ENCODE results near the gene ZNF281. TPM values are rescaled to one million over a fixed set of nuclear protein-coding genes. Genes with fewer than 3 reads are reported as not detected.

The ZNF281 gene
- total and polyA plus RNA-seq, 10 donors = 4.4 to 34.8 (median 21.0) TPM

DNA sequence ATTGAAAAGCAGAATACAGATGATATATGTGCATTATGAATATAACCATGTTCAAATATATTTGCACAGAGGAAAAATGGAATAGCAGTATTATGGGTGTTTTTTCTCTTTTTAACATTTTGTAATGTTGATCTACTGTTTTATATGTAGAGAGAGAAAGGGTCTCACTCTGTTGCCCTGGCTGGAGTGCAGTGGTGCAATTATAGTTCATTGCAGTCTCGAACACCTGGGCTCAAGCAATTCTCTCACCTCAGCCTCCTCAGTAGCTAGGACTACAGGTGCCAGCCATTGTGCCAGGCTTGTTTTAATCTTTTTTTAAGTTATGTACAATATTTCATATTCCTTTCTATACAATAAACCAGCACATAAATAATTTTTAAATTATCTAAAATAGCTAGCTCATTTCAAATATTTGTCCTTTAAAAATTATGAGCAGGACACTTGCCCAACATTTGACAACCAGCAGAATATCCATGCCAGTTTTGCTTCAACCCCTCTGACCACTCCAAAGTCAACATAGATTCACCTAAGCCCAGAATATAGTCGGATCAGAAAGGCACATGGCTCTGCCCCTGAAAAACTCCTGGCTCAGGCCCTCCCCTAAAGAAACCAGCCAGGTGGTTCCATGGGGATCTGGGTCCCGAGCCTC lies 29.8 kb downstream of the ZNF281 start:
- H3K9me3 ChIP-seq = no peaks in the 10 kb centered on the region
- H3K4me3 ChIP-seq = no peak overlapping the region
- H3K27me3 ChIP-seq (replicated peaks in 1 of 7) = no peaks in the 10 kb centered on the region
- peaks cover 0 to 4% (median 0%) of the 10 kb centered on the region in 6 donors for H3K4me1 ChIP-seq
- no peak for DNase-seq
- intact Hi-C loops (cut with DNase I; ENCODE audit: low total_unique reads) = no loop called here
- 76 to 95% (median 88%) methylated on average over 3 of the region's 3 CpGs for WGBS, 5 donors
- no peak overlapping the region for H3K27ac ChIP-seq
- TF ChIP-seq POLR2A (IDR thresholded peaks at IDR 0.05) (no peak), CTCF (IDR thresholded peaks at IDR 0.05 in 8 of 11, conservative IDR thresholded peaks at IDR 0.05 in 3 of 11) (no peak)
- H3K36me3 ChIP-seq = no peaks in the 10 kb centered on the region

DNA sequence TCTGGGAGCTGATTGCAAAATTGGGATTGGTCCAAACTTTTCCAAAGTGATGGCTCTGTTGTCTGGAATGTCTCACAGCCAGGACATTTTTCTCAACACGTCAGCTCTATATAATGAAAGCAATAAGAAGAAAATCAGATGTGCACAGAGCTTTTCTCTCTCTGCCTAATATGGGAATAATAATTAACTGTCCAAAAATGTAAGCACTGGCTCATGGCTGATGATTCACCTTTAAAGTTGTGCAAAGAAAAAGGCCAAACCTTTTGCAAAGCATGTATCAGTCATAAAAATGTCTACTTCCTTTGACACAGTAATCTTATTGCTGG lies 30.4 kb downstream of the ZNF281 start:
- Histone ChIP-seq H3K27ac (no peak overlapping the region), H3K4me1 (peaks cover 0 to 4% (median 0%) of the 10 kb centered on the region in 6 donors), H3K36me3 (no peaks in the 10 kb centered on the region), H3K27me3 (replicated peaks in 1 of 7) (no peaks in the 10 kb centered on the region), H3K9me3 (no peaks in the 10 kb centered on the region), H3K4me3 (no peak overlapping the region)
- WGBS, 5 donors = 74 to 96% (median 83%) methylated on average over 1 of the region's 1 CpG
- TF ChIP-seq POLR2AphosphoS5 (IDR thresholded peaks at IDR 0.05) (no peak), POLR2A (IDR thresholded peaks at IDR 0.05) (no peak), CTCF (IDR thresholded peaks at IDR 0.05 in 8 of 11, conservative IDR thresholded peaks at IDR 0.05 in 3 of 11) (no peak)
- intact Hi-C loops (cut with DNase I; ENCODE audit: low total_unique reads) = no loop called here
- DNase-seq = no peak

DNA sequence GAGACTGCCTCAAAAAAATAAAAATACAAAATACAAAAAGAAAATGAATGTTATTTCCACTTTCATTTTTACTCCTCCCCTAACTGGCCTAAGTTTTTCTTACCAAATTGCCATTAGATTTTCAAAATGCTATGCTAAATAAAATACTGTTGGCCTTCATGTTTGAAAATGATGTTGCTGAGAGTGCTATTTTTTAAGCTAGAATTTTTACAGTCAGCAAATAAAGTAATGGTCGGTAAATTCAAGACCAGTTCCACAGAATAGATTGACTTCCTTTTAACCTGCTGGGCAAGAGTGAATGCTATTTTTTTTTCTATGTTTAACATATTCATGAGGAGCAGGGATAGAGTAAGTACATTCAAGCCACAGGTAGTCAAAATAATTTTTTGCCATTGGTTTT lies 31.7 kb downstream of the ZNF281 start:
- Histone ChIP-seq H3K36me3 (no peaks in the 10 kb centered on the region), H3K9me3 (no peaks in the 10 kb centered on the region), H3K4me1 (peaks cover 0 to 4% (median 0%) of the 10 kb centered on the region in 6 donors), H3K27ac (no peak overlapping the region), H3K27me3 (replicated peaks in 1 of 7) (no peaks in the 10 kb centered on the region), H3K4me3 (no peak overlapping the region)
- intact Hi-C loops (cut with DNase I; ENCODE audit: low total_unique reads) = no loop called here
- 41 to 70% (median 49%) methylated on average over 1 of the region's 1 CpG for WGBS, 5 donors
- TF ChIP-seq POLR2AphosphoS5 (IDR thresholded peaks at IDR 0.05) (no peak), CTCF (IDR thresholded peaks at IDR 0.05 in 8 of 11, conservative IDR thresholded peaks at IDR 0.05 in 3 of 11) (no peak), POLR2A (IDR thresholded peaks at IDR 0.05) (no peak)
- DNase-seq = no peak

DNA sequence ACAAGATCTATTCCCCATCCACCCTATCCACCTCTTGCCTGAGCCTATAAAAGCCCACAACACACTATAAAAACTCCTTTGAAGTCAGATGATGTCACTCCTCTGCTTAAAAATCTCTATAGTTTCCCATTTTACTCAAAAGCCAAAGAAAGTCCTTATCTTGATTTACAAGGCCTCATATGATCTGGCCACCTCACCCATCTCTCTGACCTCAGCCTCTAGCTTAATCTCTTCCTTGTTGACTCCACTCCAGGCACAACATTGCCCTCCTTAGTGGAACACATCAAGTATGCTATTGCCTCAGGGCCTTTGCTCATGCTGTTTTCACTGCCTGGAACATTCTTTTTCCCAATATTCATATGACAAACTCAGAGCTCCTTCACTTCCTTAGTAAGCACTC lies 33.3 kb downstream of the ZNF281 start:
- DNase-seq = no peak

More for the DNA sequence above, 33.3 kb downstream of the ZNF281 start:
- peaks cover 0 to 4% (median 0%) of the 10 kb centered on the region in 6 donors for H3K4me1 ChIP-seq
- H3K4me3 ChIP-seq = no peak overlapping the region
- H3K27ac ChIP-seq = no peak overlapping the region
- H3K36me3 ChIP-seq = no peaks in the 10 kb centered on the region
- no peaks in the 10 kb centered on the region for H3K9me3 ChIP-seq
- intact Hi-C loops (cut with DNase I; ENCODE audit: low total_unique reads) = no loop called here
- no peaks in the 10 kb centered on the region for H3K27me3 ChIP-seq (replicated peaks in 1 of 7)
- TF ChIP-seq CTCF (IDR thresholded peaks at IDR 0.05 in 8 of 11, conservative IDR thresholded peaks at IDR 0.05 in 3 of 11) (no peak), POLR2AphosphoS5 (IDR thresholded peaks at IDR 0.05) (no peak), POLR2A (IDR thresholded peaks at IDR 0.05) (no peak)

Measured in spleen (tissue), 11 donors.